Stromal cell of bone marrow (primary cell): ENCODE results near the gene KNOP1.

Experiments used
- DNase-seq: peaks from one replicate; pipeline ENCODE4 v3.0.0-alpha.2; 2012; ENCODE audit warnings: low read depth

Gene KNOP1

DNA sequence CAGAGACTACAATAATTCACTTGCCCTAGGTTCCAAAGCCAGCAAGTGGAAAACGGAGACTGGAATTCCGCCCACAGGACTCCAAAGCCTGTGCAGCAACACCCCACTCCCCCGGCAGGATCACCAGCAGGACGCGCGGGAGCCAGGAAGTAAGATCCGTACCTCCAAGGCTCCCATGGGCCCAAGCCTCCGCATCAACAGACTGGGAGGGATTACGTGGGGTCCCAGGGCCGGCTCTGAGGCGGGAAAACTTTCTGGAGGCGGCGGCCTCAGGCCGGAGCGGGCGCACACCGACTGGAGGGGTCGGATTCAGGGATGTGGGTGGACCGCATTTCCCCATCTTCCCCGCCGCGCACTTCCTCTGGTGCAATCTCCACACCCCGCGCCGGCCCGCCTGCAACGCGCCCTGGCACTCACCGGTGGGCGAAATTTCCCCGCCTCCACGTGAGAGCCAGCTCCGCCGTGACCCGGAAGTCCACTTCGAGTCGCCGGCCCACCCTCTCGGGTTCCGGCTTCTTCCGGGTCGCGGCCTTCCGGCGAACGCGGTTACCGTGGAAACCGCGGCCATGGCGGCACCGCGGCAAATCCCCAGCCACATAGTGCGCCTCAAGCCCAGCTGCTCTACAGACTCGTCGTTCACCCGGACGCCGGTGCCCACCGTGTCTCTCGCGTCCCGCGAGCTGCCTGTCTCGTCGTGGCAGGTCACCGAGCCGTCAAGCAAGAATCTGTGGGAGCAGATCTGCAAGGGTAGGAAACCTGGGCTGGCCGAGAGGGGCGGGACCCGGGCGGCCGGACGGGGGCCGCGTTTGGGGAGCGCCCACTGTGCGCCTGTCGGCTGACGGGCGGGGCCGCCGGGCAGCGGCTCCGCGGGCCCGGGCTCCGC lies at the start of gene KNOP1, which contains the start of gene IQCK:
Gene KNOP1 (minus strand): TSS at position 487 of the 883 bp plus-strand sequence. CDS start 3,192 bp downstream, outside the sequence.
Gene IQCK (plus strand): TSS at position 531 of the 883 bp plus-strand sequence. CDS start 36 bp downstream, at position 567.
- peak; percentile 75 for DNase-seq

DNA sequence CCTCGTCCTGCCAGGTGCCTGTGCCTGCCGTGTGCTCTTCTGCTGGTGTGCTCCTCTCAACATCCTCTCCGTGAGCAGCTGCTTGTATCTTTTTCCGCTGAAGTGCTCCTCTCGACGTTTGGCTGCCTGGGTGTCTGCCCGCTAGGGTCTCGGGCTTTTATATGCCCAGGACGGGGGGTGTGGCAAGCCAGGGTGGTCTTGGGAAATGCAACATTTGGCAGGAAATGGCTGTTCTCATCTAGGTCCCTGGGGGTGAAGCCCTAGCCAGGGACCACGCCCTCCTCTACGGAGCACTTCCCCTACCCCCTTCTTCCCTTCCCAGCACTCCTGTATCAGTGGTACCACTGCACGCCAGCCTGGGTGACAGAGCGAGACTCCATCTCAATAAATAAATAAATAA lies 49.5 kb upstream of the KNOP1 start:
- DNase-seq: no peak

- no peak for DNase-seq
Measured at GRCh38 chr16:19766988-19767387, 49.0 kb upstream of the KNOP1 start.

DNA sequence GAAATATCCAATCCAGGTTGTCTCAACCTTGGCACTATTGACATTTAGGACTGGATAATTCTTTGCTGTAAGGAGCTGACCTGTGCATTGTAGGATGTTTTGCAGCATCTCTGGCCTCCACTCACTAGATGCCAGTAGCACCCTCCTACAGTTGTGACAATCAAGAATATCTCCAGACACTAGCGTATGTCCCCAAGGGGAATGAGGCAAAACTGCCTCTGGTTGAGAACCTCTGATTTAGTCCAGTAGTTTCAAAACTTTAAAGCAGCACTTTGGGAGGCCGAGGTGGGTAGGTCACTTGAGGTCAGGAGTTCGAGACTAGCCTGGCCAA lies 48.5 kb upstream of the KNOP1 start:
- DNase-seq: no peak

DNA sequence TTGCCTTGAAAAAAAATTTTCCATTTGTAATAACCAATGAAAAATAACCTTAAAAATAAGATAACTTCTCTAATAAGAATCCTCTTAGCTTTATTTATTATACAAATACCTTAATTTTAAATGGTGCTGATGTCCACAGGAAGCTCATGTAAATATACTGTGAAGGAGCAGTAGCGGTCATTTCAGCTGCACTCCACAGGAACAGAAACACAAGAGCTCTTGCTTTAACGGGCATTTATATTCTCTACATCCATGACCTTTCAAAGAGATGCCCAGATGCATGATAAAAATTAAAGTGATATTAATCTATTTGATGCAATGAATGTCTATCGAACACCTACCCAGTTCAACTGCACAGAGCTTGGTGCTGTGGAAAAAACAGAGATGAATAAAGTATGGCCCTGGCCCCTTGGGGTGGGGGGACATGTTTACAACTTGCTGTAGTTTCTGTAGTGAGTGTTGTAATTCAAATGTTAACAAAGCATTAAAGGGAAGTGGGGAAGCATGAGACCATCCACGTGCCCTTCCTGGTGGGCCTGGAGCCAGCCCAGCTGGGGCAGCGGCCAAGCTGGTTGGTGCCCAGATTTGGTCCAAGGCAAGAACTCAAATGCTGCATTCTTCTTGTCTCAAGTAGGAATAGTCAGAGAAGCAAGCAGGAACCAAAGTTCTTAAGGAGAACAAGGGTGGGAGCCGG lies 48.0 kb upstream of the KNOP1 start:
- DNase-seq: no peak

GRCh38 chr16:19760356-19761060 lies 42.5 kb upstream of the KNOP1 start:
- DNase-seq: no peak

DNA sequence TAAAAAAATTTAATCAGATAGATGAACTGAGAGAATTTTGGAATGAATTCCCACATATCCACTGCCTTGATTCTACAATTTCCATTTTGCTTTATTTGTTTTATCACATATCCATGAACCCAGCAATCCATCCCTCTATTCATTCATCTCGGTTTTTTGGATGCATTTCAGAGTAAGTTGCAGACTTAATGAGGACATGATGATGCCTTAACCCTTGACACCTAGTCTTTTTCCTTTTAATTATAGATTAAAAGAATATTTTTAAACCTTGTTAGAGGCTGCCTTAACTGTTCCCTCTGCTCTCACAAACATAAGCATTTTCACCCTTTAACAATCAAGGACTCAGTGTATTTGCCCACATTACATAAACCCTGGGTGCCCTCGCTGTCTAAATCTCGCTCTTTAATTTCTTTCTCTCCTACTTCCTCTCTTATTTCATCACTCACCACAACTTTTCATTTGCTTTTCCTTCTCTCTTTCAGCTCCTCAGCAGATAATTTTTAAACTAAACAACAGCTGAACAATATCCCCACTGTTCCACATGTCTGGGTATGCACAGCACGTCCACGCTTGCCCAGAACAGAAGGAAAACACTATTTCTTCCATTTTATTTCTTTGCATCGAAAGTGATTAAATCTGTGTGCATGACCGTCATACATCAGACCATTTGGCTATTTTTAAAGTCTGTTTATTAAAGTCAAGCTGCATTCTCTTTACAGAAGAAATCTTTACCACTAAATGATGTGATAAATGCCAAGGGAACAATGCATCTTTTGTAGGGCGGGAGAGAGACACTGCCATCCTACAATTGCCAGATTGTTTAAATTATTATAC lies 40.0 kb upstream of the KNOP1 start:
- no peak for DNase-seq

DNA sequence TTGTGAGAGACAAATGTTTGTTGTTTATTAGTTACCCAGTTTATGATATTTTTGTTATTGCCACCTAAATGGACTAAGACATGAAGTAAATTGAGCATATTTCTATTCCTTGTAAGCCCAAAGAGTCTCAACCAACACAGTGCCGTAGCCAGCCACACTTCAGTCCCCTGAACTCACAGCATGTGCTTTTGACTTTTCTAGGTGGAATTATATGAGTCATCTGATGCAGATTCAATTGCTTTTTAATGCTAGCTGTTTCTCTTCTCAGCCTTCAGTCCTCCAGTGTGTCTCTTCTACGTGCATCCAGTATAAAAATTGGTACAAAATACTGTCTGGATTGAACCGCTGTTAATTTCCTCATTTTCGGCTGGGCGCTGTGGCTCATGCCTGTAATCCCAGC lies 39.0 kb upstream of the KNOP1 start:
- DNase-seq: no peak

GRCh38 chr16:19755268-19755667 lies 37.2 kb upstream of the KNOP1 start:
- no peak for DNase-seq

- no peak for DNase-seq
Measured at GRCh38 chr16:19754644-19755036, 36.6 kb upstream of the KNOP1 start.

DNA sequence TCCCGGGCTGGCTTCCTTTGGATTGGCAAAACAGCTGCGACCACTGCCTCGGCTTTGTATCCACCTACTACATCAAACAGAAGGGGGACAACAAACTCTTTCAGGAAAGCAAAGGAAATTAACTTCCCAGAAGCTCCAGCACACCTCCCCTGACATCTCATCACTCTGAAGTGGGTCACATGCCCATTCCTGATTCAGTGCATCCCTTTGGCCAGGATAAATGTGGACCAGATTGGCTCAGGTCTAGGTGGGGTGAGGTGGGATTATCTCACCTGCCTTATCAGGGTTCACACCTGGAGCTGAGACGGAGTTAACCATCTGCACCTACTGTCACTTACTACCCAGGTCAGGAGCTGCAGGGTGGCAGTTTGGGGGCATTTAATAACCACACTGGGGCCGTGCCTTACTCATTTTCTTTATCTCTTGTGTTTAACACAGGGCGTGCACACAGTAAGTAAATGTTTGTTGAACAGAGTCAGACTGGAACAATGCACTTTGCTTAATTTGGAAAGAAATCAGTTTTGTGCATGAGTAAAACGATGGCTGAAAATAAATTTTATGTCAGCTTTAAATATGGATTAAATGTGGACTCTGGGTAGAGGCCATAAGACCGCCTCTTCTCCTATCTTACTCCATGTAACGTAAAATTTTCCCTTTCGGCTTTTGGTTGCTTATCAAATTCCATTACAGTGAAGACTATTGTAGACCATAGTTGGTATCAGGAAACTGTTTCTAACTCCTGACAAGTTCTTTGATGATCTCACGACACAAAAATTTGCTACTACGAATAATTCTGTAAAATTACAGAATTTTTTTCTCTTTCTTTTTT lies 36.0 kb upstream of the KNOP1 start:
- no peak for DNase-seq

DNA sequence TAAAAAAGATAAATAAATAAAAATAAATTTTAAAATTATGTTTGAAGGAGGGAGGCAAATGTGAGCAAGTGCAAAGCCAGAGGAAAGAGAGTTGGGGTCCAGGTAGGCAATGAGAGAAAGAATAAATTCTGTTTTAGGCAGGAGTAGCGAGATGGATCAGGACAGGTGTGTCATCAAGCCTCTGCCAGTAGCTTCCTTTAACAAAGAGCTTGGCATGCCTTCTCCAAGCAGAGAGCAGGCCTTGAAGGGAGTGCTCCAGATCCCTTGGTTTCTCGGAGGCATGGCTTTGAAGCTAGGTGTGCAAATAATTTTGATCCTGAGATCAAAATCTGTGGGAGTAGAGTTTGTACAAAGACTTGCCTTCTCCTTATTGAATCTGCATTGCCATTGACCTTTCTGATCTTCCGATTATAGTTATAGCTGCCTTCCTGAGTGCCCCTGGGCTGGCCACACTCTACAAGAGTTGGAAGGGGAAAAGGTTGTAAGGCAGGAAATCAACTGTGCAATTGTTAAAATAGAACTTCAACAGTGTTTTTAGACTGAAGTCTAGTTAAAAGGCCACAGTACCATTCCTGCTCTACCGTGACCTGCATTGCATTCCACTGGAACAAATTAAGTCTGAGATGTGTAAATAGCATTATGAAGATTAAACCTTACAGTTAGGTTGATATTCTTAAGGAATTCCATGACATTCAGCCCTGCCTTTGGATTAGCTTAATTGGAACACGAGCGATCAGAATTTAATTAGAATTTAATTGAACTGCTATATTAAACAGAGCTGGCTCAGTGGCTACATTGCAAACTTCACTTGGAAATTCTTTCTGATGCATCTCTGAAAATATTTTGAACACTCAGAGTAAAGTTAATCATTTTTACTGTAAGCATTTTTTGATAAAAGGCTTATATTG lies 33.7 kb upstream of the KNOP1 start:
- no peak for DNase-seq

DNA sequence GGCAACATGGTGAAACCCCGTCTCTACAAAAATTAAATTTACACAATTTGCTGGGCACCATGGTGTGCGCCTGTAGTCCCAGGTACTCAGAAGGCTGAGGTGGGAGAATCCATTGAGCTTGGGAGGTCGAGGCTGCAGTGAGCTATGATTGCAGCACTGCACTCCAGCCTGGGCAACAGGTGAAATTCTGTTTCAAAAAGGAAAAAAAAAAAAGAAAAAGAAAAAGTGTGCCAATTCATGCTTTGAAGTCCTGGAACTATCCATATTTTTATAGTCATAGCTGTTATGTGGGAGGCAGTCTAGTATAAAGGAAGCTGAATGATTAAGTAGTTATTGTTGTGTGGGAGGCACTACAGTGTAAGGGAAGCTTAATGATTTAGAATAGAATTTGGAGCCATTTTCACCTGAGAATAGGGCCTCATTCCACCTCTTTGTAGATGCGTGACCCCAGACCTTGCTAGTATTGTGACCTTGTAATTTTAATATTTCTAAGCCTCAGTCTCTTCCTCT lies 31.6 kb upstream of the KNOP1 start:
- DNase-seq: no peak

GRCh38 chr16:19748389-19749168 lies 30.6 kb upstream of the KNOP1 start:
- no peak for DNase-seq

- no peak for DNase-seq
Measured at GRCh38 chr16:19746561-19746960, 28.5 kb upstream of the KNOP1 start.

GRCh38 chr16:19745286-19746010 lies 27.4 kb upstream of the KNOP1 start:
- peak; percentile 8 for DNase-seq

- DNase-seq: no peak
Measured at GRCh38 chr16:19744670-19745069, 26.6 kb upstream of the KNOP1 start.

GRCh38 chr16:19743816-19744159 lies 25.8 kb upstream of the KNOP1 start:
- no peak for DNase-seq
